HEK293T (cell line): ENCODE results near the gene CLK4.

ENCODE experiments used
- CTCF ChIA-PET: fragments of 350-600 bp; formaldehyde crosslinking; extraction: SDS; loops from one replicate; lab custom pipeline; 2021; ENCODE audit warnings: antibody characterized with exemption, inconsistent platforms; lab: Yijun Ruan, JAX
- POLR2A ChIA-PET: fragments of 350-600 bp; formaldehyde crosslinking; extraction: SDS; loops from one replicate; lab custom pipeline; 2020; ENCODE audit warnings: antibody characterized with exemption, inconsistent platforms; lab: Yijun Ruan, JAX
- DNase-seq: peaks from one replicate; pipeline ENCODE4 v3.0.0; 2012; ENCODE audit warnings: mixed read lengths; ENCODE audit errors: extremely low spot score
- ARNT ChIP-seq: fragments of 450-650 bp; IDR thresholded peaks from 2 replicates; pipeline ENCODE4 v1.6.1; 2017; ENCODE audit warnings: mild to moderate bottlenecking
- BHLHE40 ChIP-seq: fragments of 450-650 bp; IDR thresholded peaks from 2 replicates; pipeline ENCODE4 v1.6.1; 2016; ENCODE audit warnings: mild to moderate bottlenecking, moderate library complexity, borderline replicate concordance
- CTBP1 ChIP-seq: fragments of 450-650 bp; IDR thresholded peaks from 2 replicates; pipeline ENCODE4 v1.6.1; 2016; ENCODE audit warnings: borderline replicate concordance
- ELF4 ChIP-seq: fragments of 450-650 bp; IDR thresholded peaks from 2 replicates; pipeline ENCODE4 v1.6.1; 2017; ENCODE audit warnings: antibody characterized with exemption
- FOXA1 ChIP-seq: fragments of 450-650 bp; IDR thresholded peaks from 2 replicates; pipeline ENCODE4 v1.6.1; 2016; ENCODE audit warnings: mild to moderate bottlenecking
- FOXK2 ChIP-seq: fragments of 450-650 bp; IDR thresholded peaks from 2 replicates; pipeline ENCODE4 v1.6.1; 2016; ENCODE audit warnings: mild to moderate bottlenecking
- FOXM1 ChIP-seq: fragments of 450-650 bp; IDR thresholded peaks from 2 replicates; pipeline ENCODE4 v1.6.1; 2017; ENCODE audit warnings: mild to moderate bottlenecking, borderline replicate concordance
- HDGF ChIP-seq: fragments of 450-650 bp; IDR thresholded peaks from 2 replicates; pipeline ENCODE4 v1.6.1; 2017; ENCODE audit warnings: antibody characterized with exemption, borderline replicate concordance
- L3MBTL2 ChIP-seq: fragments of 450-650 bp; conservative IDR thresholded peaks from 2 replicates; pipeline ENCODE4 v1.6.1; 2016; ENCODE audit warnings: mild to moderate bottlenecking
- LEF1 ChIP-seq: fragments of 450-650 bp; IDR thresholded peaks from 2 replicates; pipeline ENCODE4 v1.6.1; 2017; ENCODE audit warnings: mild to moderate bottlenecking, borderline replicate concordance
- NFRKB ChIP-seq: fragments of 450-650 bp; IDR thresholded peaks from 2 replicates; pipeline ENCODE4 v1.6.1; 2016; ENCODE audit warnings: mild to moderate bottlenecking, moderate library complexity
- PKNOX1 ChIP-seq: fragments of 450-650 bp; IDR thresholded peaks from 2 replicates; pipeline ENCODE4 v1.6.1; 2016
- SP1 ChIP-seq: fragments of 450-650 bp; IDR thresholded peaks from 2 replicates; pipeline ENCODE4 v1.6.1; 2017
- SUZ12 ChIP-seq: fragments of 450-650 bp; IDR thresholded peaks from 2 replicates; pipeline ENCODE4 v1.6.1; 2016; ENCODE audit warnings: mild to moderate bottlenecking
- TARDBP ChIP-seq: fragments of 450-650 bp; IDR thresholded peaks from 2 replicates; pipeline ENCODE4 v1.6.1; 2016
- ZNF384 ChIP-seq: fragments of 450-650 bp; IDR thresholded peaks from 2 replicates; pipeline ENCODE4 v1.6.1; 2016

CLK4 gene

GRCh38 chr5:178626484-178627258 is at the start of gene CLK4:
TSS of gene CLK4 (minus strand) at chr5:178627050. CDS start at chr5:178623416, 3,634 bp downstream.
- CTCF ChIA-PET, result interaction anchor here (1.6 kb wide), 1 partner anchor 37 kb away, joined by 4 read pairs; the partner anchor contains the start of gene COL23A1
- peak; percentile 98 for DNase-seq
- POLR2A ChIA-PET, result interaction anchor here (1.0 to 2.9 kb wide), 4 partner anchors 11 to 422 kb away, joined by 3 to 12 read pairs (median 4); partner anchors contain the start of genes COL23A1 and HNRNPAB
- TF ChIP-seq FOXM1, result peak; percentile 84; the same call in 1 of the 2 replicates
- TF ChIP-seq L3MBTL2, result peak; percentile 44
- TF ChIP-seq ARNT, result no peak
- TF ChIP-seq CTBP1, result no peak

GRCh38 chr5:178675922-178676321 is 49.1 kb upstream of the CLK4 start:
- ChIA-PET POLR2A (no interaction called here), CTCF (no interaction called here)
- DNase-seq, result no peak
- no peak for TF ChIP-seq LEF1
- no peak for TF ChIP-seq SUZ12
- no peak for TF ChIP-seq FOXK2
- no peak for TF ChIP-seq FOXM1
- no peak for TF ChIP-seq PKNOX1
- no peak for TF ChIP-seq HDGF
- no peak for TF ChIP-seq FOXA1
- TF ChIP-seq CTBP1, result no peak
- no peak for TF ChIP-seq TARDBP
- no peak for TF ChIP-seq ELF4
- TF ChIP-seq NFRKB, result no peak
- TF ChIP-seq SP1, result no peak
- no peak for TF ChIP-seq ZNF384
- TF ChIP-seq ARNT, result no peak
- no peak for TF ChIP-seq L3MBTL2
- TF ChIP-seq BHLHE40, result no peak

DNA sequence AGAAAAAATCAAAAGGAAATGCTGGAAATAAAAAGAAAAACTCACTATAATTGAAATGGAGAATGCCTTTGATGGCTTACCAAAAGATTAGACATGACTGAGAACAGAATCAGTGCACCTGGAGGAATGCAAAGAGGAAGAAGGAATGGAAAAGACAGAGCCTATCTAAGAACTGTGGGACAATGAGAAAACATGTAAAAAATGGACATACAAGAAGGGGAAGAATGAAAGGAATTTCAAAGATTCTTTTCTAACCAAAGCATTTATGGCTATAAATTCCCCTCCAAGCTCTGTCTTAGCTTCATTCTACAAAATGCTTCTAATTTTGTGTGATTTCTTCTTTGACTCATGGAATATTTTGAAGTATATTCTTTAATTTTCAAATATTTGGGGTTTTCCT is 47.5 kb upstream of the CLK4 start:
- TF ChIP-seq PKNOX1 (no peak), SUZ12 (no peak), FOXK2 (no peak), ELF4 (no peak), BHLHE40 (no peak), SP1 (no peak), ARNT (no peak), TARDBP (no peak), FOXA1 (no peak), CTBP1 (no peak), FOXM1 (no peak), LEF1 (no peak), HDGF (no peak), NFRKB (no peak), L3MBTL2 (no peak), ZNF384 (no peak)
- DNase-seq, result no peak
- CTCF ChIA-PET, result no interaction called here
- POLR2A ChIA-PET, result no interaction called here

DNA sequence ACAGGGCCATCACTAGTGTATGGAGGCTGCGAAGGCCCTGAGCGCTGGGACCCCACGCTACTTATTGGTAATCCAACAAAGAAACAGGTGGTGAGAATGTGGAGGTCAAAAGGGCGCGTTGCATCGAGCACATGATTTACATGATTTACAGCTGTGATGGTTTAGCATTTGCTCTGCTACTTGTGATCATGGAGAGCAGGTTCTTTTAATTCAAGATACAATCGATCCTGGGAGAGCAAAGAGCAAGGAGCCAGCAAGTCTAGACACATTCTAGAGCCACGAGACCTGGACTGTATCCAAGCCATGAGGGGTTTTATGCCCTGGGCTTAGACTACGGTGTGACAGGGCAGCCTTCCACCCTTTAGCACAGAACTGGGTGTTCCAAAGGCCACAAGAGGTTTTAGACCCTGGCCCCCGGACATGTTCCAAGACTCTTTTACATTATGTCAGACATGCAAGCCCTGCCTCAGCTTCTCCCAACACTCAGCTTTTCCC is 47.0 kb upstream of the CLK4 start:
- POLR2A ChIA-PET, result no interaction called here
- no peak for DNase-seq
- CTCF ChIA-PET, result no interaction called here
- no peak for TF ChIP-seq ZNF384
- no peak for TF ChIP-seq ELF4
- TF ChIP-seq NFRKB, result no peak
- no peak for TF ChIP-seq PKNOX1
- TF ChIP-seq LEF1, result no peak
- TF ChIP-seq FOXM1, result no peak
- no peak for TF ChIP-seq L3MBTL2
- TF ChIP-seq BHLHE40, result no peak

DNA sequence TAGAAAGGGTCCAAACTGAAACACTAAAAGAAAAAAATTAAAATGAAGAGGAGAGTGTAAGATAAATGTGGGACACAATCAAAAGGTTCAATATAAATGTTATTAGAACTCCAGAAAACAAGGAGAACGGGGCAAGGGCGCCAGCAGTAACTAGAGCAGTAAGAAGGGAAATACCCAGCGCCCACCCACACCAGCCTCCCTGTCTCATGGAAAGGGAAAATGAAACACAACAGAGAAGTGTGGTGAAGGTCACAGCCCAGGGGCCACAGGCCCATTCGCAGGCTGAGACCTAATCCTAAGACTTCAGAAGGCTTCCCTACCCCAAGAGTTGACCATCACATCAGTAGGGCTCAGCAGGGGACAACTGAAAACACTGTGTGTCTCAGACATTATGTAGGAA is 45.8 kb upstream of the CLK4 start:
- POLR2A ChIA-PET, result no interaction called here
- CTCF ChIA-PET, result no interaction called here
- TF ChIP-seq SP1 (no peak), BHLHE40 (no peak), NFRKB (no peak), ZNF384 (no peak), TARDBP (no peak), CTBP1 (no peak), SUZ12 (no peak), ARNT (no peak), LEF1 (no peak)
- DNase-seq, result no peak

DNA sequence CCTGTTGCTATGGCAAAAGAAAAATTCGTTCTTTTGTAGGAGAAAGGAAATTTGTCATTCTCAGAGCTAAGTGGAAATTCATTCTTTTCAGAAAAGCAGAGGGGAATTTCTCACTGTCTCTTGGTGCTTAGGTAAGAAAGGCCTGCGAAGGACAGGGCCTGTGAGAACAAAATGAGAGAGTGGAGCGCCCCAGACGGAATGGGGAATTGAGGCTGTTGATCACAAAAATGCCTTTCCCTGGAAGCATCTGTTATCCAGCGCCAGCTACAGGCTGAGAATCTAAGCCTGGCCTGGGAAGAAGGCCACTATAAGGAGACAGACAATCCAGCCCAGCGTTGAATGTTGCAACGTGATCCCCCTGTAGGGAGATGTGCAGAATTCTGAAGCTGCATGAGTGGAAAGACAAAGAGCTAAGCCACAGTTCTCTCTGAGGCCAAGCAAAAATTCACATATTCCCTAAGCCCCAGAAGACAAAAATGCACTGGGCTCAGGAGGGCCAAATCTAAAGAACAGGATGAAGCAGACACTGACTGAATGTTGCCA is 44.8 kb upstream of the CLK4 start:
- DNase-seq, result no peak
- ChIA-PET POLR2A (no interaction called here), CTCF (no interaction called here)
- TF ChIP-seq BHLHE40 (no peak), SUZ12 (no peak), FOXM1 (no peak), SP1 (no peak), NFRKB (no peak), ELF4 (no peak), TARDBP (no peak)
